Hepatic stellate cell (primary cell): ENCODE measurements around the gene TSEN54.

Experiments used
- DNase-seq: peaks from one replicate; pipeline ENCODE4 v3.0.0; 2011; ENCODE audit warnings: low spot score

The TSEN54 gene

DNA sequence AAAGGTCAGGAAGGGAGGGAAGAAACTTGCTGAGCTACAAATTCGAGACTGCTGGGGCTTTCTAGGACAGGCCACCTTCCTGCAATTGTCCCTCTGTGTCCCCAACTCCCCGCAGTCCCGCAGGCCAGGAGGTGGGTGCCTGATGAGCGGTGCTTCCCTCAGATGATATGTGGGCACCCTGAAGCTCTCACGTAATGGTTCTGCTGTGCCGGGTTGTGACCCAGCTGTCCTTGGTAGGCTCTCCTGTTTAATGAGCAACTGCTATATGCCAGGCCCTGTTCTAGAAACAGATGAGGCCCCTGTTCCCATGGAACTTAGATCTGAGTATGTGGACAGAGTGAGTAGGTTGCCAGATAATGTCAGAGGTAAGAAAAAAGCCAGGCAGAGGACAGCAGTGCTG, 49.3 kb downstream of the TSEN54 start:
- no peak for DNase-seq

DNA sequence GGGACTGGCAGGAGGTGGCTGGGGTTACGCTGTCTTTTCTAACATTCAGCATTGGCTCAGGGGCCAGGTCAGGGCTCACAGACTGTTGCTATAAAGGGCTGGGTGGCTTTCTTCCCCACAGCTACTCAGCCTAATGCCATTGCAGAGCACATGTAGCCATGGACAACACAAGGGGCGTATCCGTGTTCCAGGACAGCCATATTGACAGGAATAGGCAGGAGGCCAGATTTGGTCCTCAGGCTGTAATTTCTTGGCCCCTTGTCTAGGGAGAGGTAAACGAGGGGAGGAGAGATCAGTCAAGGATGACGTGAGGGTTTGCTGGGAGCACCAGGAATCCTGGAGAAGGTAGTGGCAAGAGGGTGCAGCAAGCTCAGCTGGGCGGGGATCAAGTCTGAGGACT, 50.1 kb downstream of the TSEN54 start:
- no peak for DNase-seq

DNA sequence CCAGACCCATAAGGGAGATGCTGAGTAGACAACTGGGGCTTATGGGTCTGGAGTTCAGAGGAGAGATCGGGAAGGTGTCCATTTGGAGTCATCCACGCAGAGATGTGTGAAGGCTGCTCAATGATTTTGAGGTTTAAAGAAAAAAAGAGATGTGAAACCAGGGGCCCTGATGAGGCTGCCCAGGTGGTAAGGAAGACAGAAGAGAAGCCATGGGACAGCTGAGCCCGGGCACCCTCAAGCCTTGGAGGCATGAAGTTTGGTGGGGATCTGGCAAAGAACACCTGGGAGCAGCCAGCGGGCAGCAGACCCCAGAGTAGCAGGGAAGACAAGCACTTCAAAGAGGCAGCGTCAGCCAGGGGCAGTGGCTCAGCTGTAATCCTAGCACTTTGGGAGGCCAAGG, 50.5 kb downstream of the TSEN54 start:
- DNase-seq: no peak

DNA sequence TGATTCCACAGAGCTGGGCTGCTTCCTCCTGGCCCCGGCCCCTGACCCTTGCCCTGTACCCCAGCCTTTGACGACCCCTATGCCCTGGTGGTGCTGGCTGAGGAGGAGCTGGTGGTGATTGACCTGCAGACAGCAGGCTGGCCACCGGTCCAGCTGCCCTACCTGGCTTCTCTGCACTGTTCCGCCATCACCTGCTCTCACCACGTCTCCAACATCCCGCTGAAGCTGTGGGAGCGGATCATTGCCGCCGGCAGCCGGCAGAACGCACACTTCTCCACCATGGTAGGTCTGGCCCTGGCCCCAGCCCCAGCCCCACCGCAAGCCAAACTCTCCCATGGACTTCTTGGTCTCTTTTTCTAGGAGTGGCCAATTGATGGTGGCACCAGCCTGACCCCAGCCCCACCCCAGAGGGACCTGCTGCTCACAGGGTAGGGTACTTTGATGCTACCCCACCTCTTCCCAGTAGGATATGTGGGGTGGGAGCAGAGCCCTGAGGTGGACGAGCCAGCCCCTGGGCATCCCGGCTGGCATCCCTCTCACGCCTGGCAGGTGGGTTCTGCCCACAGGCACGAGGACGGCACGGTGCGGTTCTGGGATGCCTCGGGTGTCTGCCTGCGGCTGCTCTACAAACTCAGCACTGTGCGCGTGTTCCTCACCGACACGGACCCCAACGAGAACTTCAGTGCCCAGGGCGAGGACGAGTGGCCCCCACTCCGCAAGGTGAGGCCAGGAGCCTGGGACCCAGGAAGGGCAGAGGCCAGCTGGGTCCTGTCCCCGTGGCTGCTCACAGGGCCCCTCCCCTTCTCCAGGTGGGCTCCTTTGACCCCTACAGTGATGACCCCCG, 52.3 kb downstream of the TSEN54 start:
- DNase-seq: no peak

DNA sequence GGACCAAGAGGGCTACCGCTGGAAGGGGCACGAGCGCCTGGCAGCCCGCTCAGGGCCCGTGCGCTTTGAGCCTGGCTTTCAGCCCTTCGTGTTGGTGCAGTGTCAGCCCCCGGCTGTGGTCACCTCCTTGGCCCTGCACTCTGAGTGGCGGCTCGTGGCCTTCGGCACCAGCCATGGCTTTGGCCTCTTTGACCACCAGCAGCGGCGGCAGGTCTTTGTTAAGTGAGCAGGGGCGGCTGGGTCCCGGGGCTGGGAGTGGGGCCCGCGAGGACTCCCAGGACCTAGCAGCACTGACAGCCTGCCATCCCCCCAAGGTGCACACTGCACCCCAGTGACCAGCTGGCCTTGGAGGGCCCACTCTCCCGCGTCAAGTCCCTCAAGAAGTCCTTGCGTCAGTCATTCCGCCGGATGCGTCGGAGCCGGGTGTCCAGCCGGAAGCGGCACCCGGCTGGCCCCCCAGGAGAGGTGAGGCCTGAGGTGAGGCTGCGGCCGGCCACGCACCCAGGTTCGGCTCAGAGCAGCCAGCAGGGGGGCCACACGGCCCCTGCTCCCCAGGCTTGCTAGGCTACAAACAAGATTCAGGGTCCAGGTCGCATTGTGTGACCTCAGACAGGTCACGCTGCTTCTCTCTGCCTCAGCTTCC, 53.8 kb downstream of the TSEN54 start:
- DNase-seq: no peak

DNA sequence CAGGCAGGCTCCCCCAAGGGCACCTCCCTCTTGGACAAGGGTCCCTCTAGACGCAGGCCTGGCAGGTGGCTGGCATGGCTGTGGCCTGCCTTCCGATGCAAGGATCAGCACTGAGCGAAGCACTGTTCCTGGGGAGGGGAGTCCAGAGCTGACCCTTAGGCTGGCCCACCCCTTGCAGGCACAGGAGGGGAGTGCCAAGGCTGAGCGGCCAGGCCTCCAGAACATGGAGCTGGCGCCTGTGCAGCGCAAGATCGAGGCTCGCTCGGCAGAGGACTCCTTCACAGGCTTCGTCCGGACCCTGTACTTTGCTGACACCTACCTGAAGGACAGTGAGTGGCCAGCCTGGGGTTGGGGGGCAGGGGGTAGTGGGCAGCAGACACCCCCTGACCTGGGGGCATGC, 54.4 kb downstream of the TSEN54 start:
- DNase-seq: no peak

DNA sequence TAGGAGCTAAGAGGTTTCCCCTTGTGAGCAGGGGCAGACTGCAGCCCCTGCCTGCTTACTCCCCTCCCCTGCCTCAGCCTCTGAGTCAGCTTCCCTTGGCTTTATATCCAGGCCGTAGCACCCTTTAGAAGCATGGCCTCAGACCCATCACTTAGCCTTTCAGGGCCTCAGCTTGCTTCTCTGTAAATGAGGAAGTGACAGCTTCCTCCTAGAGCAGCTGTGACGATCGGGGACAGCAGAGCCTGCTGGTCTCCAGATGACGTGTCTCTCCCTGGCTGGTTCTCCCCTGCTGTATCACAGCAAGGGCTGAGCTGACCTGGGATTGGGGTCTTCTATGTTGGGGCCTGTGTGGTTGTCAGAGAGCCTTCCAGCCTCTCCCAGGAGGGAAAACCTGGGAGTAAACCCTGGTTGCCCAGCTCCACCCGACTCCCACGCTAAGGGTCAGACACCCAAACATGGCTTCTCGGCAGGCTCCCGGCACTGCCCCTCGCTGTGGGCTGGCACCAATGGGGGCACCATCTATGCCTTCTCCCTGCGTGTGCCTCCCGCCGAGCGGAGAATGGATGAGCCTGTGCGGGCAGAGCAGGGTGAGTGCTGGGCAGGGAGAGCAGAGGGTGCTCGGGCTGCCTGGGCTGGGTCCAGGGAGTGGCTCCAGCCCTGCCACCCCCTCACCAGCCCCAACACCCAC, 55.0 kb downstream of the TSEN54 start:
- DNase-seq: no peak

DNA sequence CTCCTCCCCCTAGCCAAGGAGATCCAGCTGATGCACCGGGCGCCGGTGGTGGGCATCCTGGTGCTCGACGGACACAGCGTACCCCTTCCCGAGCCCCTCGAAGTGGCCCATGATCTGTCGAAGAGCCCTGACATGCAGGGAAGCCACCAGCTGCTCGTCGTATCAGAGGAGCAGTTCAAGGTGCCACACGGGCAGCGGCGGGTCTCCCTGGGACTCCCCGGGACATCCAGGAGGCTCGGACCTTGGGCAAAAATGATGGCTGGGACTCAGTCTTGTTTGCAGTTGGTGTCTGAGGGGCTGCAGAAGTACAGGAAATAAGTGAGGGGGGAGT, 55.5 kb downstream of the TSEN54 start:
- DNase-seq: no peak

DNA sequence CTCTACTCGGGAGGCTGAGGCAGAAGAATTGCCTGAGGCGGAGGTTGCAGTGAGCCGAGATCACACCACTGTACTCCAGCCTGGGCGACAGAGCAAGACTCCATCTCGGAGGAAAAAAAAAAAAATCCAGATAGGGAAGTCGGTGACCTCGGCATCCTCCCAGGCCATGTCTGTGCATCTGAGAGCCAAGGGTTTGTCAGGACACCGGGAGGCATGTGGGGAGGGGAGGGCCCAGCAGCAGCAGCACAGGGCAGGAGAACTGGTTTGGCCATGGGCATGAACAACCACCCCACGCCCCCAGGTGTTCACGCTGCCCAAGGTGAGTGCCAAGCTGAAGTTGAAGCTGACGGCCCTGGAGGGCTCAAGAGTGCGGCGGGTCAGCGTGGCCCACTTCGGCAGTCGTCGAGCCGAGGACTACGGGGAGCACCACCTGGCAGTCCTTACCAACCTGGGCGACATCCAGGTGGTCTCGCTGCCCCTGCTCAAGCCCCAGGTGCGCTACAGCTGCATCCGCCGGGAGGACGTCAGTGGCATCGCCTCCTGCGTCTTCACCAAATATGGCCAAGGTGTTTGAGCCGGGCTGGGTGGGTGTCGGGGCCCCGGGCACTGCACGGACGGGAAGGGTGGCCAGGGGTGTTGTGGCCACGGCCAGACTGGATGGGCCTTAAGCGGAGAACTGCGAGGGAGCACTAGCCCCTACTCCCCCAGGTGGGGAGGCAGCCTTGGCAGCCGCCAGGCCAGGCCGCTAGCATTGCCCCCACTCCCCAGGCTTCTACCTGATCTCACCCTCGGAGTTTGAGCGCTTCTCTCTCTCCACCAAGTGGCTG, 56.6 kb downstream of the TSEN54 start:
- no peak for DNase-seq

DNA sequence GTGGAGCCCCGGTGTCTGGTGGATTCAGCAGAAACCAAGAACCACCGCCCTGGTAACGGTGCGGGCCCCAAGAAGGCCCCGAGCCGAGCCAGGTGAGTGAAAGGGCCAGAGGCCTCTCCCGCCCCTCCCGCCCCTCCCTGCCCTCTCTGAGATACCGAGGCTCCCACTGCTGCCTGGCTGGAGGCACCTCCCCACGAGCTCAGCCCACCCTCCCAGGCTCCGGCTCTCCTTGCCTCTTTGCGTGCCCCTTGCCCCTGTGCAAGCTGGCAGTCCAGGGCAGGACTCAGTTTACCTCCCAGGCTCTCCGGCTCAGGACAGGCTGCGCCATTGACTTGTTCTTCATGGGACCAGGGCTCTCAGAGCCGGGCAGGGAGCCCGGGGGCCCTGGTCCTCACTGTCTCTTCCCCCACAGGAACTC, 57.2 kb downstream of the TSEN54 start:
- DNase-seq: no peak

DNA sequence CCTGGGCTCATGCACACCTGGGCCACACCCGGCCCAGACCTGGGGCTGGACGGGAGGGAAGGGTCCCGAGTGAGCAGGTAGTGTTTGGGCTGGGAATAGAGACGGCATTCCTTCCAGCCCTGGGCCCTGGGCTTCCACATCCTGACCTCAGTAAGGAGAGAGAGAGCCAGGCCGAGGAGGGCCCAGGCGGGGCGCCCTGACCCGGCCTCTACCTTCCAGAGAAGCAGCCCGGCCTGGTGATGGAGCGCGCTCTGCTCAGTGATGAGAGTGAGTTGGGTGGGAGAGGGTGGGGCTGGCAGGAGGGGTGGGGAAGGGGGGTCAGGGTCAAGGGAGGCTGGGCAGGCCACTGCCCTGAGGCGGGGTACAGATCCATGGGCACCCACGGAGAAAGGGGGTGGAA, 57.7 kb downstream of the TSEN54 start:
- DNase-seq: no peak
